UCSD-AML1 (cell line): Measurements from ENCODE around the gene SLC6A12.

Source experiments
- DNase-seq: peaks from one replicate; lab custom pipeline; 2025; ENCODE audit not compliant: unreplicated experiment; lab: John Stamatoyannopoulos, UW

SLC6A12 gene

GRCh38 chr12:214003-214741 is at the start of gene SLC6A12:
SLC6A12 (minus strand) TSS chr12:214157; CDS start chr12:209986, 4,171 bp downstream.
- no peak for DNase-seq

GRCh38 chr12:263574-263973 is 49.6 kb upstream of the SLC6A12 start:
- no peak for DNase-seq

- no peak for DNase-seq
Measured at GRCh38 chr12:262817-263216, 48.9 kb upstream of the SLC6A12 start, which contains the start of gene SLC6A13. SLC6A13 (minus strand) TSS chr12:262836; CDS start chr12:260052, 2,784 bp downstream.

DNA sequence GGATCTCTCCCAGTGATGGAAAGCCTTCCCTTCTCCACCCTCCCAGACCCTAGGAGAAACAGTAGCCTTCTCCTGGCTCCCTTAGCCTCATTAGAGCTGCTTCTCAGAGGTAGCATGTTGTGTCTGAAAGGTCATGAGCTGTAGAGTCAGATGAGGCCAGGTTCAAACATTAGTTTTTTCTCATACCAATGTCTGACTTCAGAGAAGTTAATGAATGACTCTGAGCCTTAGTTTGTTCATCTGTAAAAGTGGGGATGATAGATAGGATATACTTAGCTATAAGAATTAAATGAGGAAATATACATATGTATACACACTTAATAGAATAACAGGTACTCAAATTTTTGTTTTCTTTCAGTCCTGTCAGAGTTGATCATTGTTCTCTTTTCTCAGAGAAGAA is 48.2 kb upstream of the SLC6A12 start:
- no peak for DNase-seq

DNA sequence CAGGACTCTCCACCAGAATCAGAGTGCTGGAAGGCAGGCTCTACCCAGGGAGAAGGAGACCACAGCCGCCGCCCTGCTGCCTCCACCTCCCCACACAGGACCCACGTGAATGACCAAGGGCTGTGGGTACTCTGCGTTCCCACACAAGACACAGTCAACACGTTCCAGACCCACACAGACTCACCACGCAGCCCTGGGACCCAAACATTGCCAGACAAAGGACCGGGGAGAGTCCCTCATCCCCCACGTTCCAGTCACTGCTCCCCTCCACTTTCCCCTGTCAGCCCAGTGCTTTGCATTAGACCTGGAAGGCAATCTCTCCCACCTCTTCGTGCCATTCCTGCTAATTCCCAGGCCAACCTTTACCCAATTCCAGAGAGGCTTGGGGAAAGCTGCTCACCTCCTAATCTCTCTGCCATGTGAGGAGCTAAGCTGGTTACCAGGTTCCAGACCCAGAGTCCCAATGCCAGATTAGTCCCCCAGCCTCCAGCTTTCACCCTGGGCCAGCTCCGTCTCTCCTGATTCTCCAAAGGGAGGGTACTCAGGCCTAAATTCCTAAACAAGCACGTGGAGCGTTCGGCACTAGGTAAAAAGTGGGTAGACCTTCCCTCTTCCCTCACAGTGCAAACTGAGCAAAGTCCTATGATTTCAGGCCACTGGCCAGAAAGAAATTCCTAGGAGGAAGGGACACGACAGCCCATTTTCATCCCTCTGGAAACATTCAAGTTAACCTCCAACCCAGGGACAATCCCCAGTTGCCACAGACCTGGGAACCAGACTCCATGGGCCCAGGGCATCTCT is 43.8 kb upstream of the SLC6A12 start:
- no peak for DNase-seq

DNA sequence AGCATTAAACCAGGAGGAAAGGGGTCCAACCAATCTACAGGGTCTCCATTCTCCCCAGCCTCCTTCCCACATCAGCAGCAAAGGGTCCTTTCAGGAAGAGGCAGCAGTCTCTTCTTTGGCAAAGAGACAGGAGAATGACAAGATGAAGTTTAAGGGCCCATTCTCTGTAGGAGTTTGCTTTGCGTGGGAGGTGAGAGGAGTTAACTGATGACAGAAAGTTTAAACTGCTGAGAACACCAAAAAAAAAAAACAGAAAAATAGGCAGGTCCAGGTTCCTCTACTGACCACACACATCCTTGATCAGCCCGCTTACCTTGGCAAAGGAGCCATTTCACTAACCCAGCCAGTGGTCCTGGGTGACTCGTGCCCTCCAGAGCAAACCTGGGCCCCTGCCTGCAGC is 43.0 kb upstream of the SLC6A12 start:
- DNase-seq = no peak

DNA sequence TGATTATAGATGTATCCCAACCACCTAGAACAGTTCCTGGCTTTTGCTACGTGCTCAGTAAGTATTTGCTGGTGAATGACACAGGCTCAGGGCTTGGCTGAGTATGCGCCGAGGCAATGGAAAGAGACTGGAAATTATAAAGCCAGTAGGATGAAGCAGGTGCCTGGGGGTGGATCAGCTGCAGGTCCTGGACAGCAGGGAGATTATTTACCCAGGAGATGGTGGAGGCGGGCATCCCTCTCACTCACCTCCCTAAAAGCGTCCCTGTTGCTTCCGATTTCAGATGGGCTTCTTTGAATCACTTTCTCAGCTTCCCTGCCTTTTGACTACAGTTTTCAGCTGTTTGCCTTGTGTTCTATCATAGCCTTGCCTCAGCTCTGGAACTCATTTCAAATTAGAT is 42.3 kb upstream of the SLC6A12 start:
- DNase-seq = no peak

- DNase-seq = no peak
Measured at GRCh38 chr12:254912-255311, 41.0 kb upstream of the SLC6A12 start.

DNA sequence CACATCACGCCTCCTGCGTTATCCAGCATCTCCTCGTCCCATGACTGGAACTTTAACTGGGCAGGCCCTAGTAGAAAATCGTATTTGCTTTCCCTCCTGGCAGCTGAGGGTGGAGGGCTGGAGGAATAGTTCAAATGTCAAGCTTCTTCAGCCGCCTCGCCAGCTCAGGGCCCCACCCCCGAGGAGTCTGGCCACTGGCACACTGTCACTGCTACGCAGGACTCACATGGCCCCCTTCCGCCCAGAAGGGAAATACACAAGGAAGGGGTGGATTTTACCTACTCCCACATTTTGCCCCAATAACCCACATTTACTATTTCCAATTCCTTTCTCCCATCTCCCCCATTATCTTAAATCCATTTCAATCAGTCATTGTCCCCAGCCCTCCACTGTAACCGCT is 40.1 kb upstream of the SLC6A12 start:
- DNase-seq = no peak

GRCh38 chr12:253116-253831 is 39.3 kb upstream of the SLC6A12 start:
- DNase-seq = no peak

GRCh38 chr12:252636-253035 is 38.7 kb upstream of the SLC6A12 start:
- DNase-seq = no peak

DNA sequence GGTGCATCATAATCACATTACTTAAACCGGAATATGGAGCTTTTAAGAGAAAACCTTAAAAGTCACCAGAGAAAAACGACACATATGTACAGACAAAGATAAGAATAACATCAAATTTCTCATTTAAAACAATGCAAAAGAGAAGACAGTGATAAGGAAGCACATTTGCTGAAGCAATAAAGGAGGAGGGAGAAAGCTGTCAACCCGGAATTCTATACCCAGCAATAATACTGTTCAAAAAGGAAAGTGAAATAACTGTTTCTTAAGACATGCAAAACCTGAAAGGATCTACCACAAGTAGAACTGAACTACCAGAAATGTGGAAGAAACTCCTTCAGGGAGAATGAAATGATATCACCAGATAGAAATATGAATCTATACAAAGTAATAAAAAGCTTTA is 33.3 kb upstream of the SLC6A12 start:
- no peak for DNase-seq

DNA sequence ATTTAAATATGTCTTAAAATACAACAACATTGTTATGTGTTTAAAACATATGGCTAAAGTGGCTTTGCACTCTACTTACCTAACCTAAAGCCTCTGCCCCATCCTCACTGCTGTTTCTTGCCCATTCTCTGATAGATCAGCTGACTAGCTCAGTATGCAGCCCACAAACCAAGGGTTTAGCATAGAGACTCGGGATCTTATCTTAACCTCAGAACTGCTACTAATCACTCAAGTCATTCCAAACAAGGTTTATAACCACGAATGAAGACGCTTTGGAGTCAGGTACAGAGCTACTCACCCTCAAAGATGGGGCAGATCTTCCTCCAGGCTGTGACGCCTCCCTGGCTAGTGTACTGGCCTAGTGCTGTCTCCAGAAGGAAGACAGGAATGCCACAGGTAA is 29.4 kb upstream of the SLC6A12 start:
- no peak for DNase-seq

DNA sequence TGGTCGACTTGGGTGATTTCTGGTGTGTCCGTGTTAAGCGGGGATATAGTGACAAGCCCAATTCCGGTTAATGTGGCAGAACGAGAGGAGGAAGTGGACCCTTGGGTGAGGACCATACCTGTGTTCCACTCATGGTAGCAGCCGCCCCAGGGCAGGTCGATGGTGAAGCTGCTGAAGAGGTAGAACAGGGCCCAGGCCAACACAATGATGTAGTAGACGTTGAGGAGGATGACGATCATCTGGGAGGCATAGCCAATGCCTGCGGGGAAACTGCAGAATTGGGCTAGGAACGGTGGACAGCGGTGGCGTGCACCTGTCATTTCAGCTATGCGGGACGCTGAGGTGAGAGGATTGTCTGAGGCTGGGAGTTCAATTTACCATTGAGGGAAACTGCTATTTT is 28.5 kb upstream of the SLC6A12 start:
- no peak for DNase-seq

DNA sequence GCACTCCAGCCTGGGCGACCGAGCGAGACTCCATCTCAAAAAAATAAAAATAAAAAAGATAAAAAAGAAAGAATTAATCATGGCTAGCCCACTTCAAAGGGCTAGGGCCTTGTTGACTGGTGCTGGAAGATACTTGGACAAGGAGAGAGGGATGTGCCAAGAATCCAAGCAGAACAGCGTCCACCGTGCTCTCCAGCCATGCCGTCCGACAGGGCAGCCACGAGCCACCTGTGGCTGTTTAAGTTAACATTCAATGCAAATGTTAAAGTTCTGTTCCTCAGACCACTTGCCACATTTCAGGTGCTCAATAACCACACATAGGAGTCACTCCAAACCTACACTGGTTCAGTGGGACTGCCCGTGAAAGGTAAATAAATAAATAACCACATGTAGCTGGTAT is 27.3 kb upstream of the SLC6A12 start:
- no peak for DNase-seq

DNA sequence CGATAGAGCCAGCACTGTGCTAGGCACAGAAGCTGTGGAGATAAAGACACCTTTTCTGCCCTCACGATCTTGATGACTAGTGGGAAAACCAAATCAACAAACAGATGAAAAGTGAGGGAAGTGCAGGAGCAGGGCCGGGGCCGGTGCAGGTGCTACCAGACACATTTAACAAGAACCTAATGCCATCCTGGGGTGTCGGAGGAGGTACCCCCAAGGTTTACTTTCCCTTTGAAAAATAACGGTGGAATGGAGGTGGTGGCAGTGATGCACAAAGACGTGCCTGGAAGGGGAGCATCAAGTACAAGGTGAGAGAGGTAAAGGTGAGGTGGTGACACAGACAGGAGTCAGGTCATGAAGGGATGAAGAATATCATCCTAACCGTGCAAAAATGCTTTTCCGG is 26.6 kb upstream of the SLC6A12 start:
- no peak for DNase-seq

- DNase-seq = no peak
Measured at GRCh38 chr12:238736-239398, 24.9 kb upstream of the SLC6A12 start.

DNA sequence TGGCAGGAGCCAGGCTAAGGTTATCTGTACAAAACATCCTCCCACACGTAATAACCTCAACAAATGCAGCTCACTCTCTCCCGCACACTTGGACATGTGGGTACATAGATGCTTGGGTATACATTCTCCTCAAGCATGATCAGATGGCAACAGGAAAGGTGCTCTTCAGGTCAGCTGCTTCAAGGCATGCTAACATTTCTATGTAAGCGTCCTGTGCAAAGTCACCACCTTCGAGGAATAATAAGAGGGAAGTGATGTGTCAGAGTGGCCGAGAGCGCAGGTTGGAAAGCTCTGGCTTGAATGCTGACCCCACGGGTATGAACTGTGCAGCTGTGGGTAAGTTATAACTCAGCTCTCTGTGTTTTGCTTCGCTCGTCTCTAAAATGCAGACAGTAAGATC is 24.2 kb upstream of the SLC6A12 start:
- no peak for DNase-seq

- no peak for DNase-seq
Measured at GRCh38 chr12:237026-237815, 23.3 kb upstream of the SLC6A12 start.

- no peak for DNase-seq
Measured at GRCh38 chr12:236445-236844, 22.5 kb upstream of the SLC6A12 start.
